ENCODE measurements around the gene SEPTIN6.

GRCh38 chrX:119686087-119686691 lies 6.8 kb downstream of the SEPTIN6 start:
- TF ChIP-seq, protein P1, sequence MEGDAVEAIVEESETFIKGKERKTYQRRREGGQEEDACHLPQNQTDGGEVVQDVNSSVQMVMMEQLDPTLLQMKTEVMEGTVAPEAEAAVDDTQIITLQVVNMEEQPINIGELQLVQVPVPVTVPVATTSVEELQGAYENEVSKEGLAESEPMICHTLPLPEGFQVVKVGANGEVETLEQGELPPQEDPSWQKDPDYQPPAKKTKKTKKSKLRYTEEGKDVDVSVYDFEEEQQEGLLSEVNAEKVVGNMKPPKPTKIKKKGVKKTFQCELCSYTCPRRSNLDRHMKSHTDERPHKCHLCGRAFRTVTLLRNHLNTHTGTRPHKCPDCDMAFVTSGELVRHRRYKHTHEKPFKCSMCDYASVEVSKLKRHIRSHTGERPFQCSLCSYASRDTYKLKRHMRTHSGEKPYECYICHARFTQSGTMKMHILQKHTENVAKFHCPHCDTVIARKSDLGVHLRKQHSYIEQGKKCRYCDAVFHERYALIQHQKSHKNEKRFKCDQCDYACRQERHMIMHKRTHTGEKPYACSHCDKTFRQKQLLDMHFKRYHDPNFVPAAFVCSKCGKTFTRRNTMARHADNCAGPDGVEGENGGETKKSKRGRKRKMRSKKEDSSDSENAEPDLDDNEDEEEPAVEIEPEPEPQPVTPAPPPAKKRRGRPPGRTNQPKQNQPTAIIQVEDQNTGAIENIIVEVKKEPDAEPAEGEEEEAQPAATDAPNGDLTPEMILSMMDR (IDR thresholded peaks at IDR 0.05): no peak
- no peak for TF ChIP-seq POLR2A (IDR thresholded peaks at IDR 0.05)
